Erythroblast (primary cell): Measurements from ENCODE around the gene AFMID.

Experiments
- DNase-seq, 2 experiments: peaks; one replicate each; lab custom pipeline; 2025; lab: John Stamatoyannopoulos, UW
- GATA1 ChIP-seq: IDR thresholded peaks from 2 replicates; pipeline ENCODE4 v1.6.1; 2011; ENCODE audit warnings: low read depth, mild to moderate bottlenecking, control low read depth, low read length, moderate library complexity
- POLR2A ChIP-seq: IDR thresholded peaks from 2 replicates; pipeline ENCODE4 v1.6.1; 2011; ENCODE audit warnings: mild to moderate bottlenecking, low read length

Gene AFMID

GRCh38 chr17:78210111-78210510 lies 22.9 kb downstream of the AFMID start:
- TF ChIP-seq GATA1 (no peak), POLR2A (no peak)
- no peak for DNase-seq

GRCh38 chr17:78211032-78211431 lies 23.9 kb downstream of the AFMID start:
- TF ChIP-seq GATA1 (no peak), POLR2A (no peak)
- DNase-seq: no peak

- TF ChIP-seq GATA1 (no peak), POLR2A (peak; percentile 73)
- peak; percentile 93 to 96 for DNase-seq
Observed at GRCh38 chr17:78214016-78214705, 27.0 kb downstream of the AFMID start, which contains the start of gene BIRC5. TSS of gene BIRC5 (plus strand) at chr17:78214253. CDS start at chr17:78214317, 64 bp downstream.

GRCh38 chr17:78214706-78215061 lies 27.5 kb downstream of the AFMID start:
- TF ChIP-seq POLR2A (no peak), GATA1 (no peak)
- peak; percentile 69 to 73 for DNase-seq

GRCh38 chr17:78219396-78220150 lies 32.4 kb downstream of the AFMID start:
- TF ChIP-seq GATA1 (no peak), POLR2A (no peak)
- DNase-seq: no peak

- DNase-seq: no peak
- TF ChIP-seq GATA1 (no peak), POLR2A (no peak)
Observed at GRCh38 chr17:78223061-78223460, 35.9 kb downstream of the AFMID start.

GRCh38 chr17:78223765-78224164 lies 36.6 kb downstream of the AFMID start:
- no peak for TF ChIP-seq POLR2A
- TF ChIP-seq GATA1: no peak
- no peak for DNase-seq

GRCh38 chr17:78224231-78225087 lies 37.3 kb downstream of the AFMID start:
- TF ChIP-seq POLR2A (no peak), GATA1 (no peak)
- DNase-seq: no peak

- DNase-seq: no peak
- TF ChIP-seq POLR2A (no peak), GATA1 (no peak)
Observed at GRCh38 chr17:78225088-78225865, 38.1 kb downstream of the AFMID start.

- TF ChIP-seq POLR2A: peak; percentile 27
- TF ChIP-seq GATA1: no peak
- DNase-seq: no peak
Observed at GRCh38 chr17:78226055-78226758, 39.0 kb downstream of the AFMID start.

GRCh38 chr17:78226759-78227454 lies 39.7 kb downstream of the AFMID start:
- DNase-seq: no peak
- no peak for TF ChIP-seq GATA1
- no peak for TF ChIP-seq POLR2A

GRCh38 chr17:78227455-78227916 lies 40.3 kb downstream of the AFMID start:
- DNase-seq: no peak
- TF ChIP-seq POLR2A (no peak), GATA1 (no peak)

- DNase-seq: no peak
- no peak for TF ChIP-seq GATA1
- TF ChIP-seq POLR2A: no peak
Observed at GRCh38 chr17:78228176-78228575, 41.0 kb downstream of the AFMID start.
